ENCODE data around the gene UPF1. TPM values are rescaled to one million over a fixed set of nuclear protein-coding genes. Genes with fewer than 3 reads are reported as not detected.

The UPF1 gene
- total RNA-seq, 1 donor from 2014 or later = 76.5 TPM

DNA sequence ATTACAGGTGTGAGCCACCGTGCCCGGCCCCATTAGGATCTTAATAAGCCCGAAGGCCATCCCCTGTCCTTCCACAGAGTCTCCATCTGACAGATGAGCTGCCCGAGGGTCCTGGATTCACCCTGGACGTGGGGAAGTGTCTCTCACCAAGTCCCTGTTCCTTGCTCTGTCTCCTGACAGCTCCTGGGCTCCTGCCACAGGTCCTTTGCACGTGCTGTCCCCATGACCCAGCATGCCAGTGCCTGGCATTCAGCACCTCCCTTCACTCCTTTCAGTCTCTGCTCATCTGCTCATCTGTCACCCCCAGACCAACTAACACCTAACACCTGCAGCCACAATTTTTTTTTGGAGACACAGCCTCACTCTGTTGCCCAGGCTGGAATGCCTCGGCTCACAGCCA, 49.7 kb downstream of the UPF1 start:
- Mint-ChIP-seq H3K36me3 (peaks cover 18% of the 10 kb centered on the region), H3K9me3 (peaks cover 5% of the 10 kb centered on the region), H3K4me1 (ENCODE audit: unreplicated experiment) (no peaks in the 10 kb centered on the region), H3K4me3 (no peak overlapping the region), H3K27ac (no peak overlapping the region), H3K27me3 (no peaks in the 10 kb centered on the region)
- TF ChIP-seq, protein P1, sequence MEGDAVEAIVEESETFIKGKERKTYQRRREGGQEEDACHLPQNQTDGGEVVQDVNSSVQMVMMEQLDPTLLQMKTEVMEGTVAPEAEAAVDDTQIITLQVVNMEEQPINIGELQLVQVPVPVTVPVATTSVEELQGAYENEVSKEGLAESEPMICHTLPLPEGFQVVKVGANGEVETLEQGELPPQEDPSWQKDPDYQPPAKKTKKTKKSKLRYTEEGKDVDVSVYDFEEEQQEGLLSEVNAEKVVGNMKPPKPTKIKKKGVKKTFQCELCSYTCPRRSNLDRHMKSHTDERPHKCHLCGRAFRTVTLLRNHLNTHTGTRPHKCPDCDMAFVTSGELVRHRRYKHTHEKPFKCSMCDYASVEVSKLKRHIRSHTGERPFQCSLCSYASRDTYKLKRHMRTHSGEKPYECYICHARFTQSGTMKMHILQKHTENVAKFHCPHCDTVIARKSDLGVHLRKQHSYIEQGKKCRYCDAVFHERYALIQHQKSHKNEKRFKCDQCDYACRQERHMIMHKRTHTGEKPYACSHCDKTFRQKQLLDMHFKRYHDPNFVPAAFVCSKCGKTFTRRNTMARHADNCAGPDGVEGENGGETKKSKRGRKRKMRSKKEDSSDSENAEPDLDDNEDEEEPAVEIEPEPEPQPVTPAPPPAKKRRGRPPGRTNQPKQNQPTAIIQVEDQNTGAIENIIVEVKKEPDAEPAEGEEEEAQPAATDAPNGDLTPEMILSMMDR (conservative IDR thresholded peaks at IDR 0.05) = no peak
- DNase-seq (ENCODE audit: extremely low spot score, unreplicated experiment) = no peak

DNA sequence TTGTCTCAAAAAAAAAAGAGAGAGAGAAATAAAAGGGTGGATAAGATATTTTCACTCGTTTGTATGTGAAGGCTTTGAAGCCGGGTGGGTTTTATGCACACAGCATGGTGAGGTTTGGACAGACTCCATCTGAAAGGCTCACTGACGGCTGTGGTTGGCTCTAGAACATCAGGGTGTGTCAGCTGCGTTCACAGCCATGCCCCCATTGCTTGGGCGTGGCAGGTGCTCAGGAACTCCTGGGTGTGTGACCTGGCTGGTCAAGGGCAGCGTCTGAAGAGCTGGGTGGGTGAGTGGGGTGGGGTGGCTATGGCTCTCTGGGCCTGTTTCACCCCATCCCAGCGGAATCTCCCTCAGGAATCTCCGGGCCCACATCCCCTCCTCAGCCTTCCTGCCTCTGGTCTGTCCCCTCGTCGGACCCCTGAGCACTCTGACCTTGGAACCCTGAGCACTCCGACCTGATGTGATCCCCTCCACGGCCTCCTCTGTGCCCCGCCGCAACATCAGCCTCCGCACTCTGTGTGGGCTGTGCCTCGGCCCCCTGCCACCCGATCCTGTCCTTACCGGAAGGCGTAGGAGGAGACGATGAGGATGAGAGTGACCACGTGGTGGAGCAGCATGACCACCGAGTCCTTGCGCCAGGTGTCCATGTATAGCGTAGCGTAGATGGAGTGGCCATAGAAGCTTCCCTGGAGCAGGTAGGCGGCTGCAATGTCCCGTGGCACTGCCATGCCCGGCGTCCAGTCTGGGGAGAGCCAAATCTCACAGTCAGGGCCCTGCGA, 52.0 kb downstream of the UPF1 start:
- no peaks in the 10 kb centered on the region for H3K9me3 Mint-ChIP-seq
- no peak for DNase-seq (ENCODE audit: extremely low spot score, unreplicated experiment)
- H3K36me3 Mint-ChIP-seq = peaks cover 10% of the 10 kb centered on the region
- H3K27me3 Mint-ChIP-seq = no peaks in the 10 kb centered on the region
- no peaks in the 10 kb centered on the region for H3K4me1 Mint-ChIP-seq (ENCODE audit: unreplicated experiment)
- no peak overlapping the region for H3K27ac Mint-ChIP-seq
- TF ChIP-seq, protein P1 (conservative IDR thresholded peaks at IDR 0.05) = no peak
- no peak overlapping the region for H3K4me3 Mint-ChIP-seq

DNA sequence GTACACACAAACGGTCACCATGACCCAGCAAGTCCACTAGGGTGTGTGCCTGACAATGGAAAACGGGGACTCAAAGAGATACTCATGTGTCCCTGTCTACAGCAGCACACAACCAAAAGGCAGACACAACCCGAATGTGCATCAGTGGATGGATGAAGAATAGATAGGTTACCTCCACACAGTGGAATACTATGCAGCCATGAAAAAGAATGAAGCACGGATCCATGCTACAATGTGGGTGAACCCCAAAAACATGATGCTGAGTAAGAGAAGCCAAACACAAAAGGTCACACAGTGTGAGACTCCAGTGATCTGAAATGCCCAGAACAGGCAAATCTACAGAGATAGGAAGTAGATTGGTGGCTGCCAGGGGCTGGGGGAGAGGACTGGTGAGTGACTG, 55.2 kb downstream of the UPF1 start:
- H3K27me3 Mint-ChIP-seq = no peaks in the 10 kb centered on the region
- no peaks in the 10 kb centered on the region for H3K4me1 Mint-ChIP-seq (ENCODE audit: unreplicated experiment)
- H3K36me3 Mint-ChIP-seq = peaks cover 8% of the 10 kb centered on the region
- H3K9me3 Mint-ChIP-seq = no peaks in the 10 kb centered on the region
- TF ChIP-seq, protein P1 (conservative IDR thresholded peaks at IDR 0.05) = no peak
- no peak overlapping the region for H3K27ac Mint-ChIP-seq
- no peak overlapping the region for H3K4me3 Mint-ChIP-seq
- DNase-seq (ENCODE audit: extremely low spot score, unreplicated experiment) = no peak

DNA sequence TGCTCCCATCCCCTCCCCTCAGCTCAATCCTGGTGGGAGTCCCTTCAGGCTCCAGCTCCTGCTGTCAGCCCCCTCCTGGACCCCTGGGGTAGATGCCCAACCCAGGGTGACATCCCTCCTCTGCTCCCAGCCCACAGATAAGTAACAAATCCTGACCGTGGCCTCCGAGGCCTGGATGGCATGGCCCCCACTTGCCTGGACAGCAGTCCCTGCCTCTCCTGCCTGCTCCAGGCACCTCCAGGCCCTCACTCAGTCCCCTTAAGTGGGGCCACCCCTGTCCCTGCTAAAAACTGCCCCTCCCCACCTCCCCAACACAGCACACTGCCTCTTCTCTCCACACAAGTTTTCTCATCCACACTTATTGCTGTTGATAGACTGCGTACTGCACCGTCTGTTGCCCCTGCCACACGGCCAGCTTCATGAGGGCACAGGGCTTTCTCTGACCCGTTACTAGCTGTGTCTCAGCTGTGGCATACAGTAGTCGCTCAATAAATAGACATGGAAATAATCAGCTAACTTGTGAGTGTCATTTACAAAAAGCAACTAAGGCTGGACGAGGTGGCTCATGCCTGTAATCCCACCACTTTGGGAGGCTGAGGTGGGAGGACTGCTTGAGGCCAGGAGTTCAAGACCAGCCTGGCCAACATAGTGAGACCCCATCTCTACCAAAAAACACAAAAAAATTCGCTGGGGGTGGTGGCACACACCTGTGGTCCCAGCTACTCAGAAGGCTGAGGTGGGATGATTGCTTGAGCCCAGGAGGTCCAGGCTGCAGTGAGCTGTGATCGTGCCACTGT, 58.4 kb downstream of the UPF1 start:
- DNase-seq (ENCODE audit: extremely low spot score, unreplicated experiment) = no peak
- H3K4me1 Mint-ChIP-seq (ENCODE audit: unreplicated experiment) = no peaks in the 10 kb centered on the region
- no peaks in the 10 kb centered on the region for H3K9me3 Mint-ChIP-seq
- H3K36me3 Mint-ChIP-seq = peaks cover 8% of the 10 kb centered on the region
- TF ChIP-seq, protein P1 (conservative IDR thresholded peaks at IDR 0.05) = no peak
- no peaks in the 10 kb centered on the region for H3K27me3 Mint-ChIP-seq
- H3K4me3 Mint-ChIP-seq = no peak overlapping the region
- H3K27ac Mint-ChIP-seq = no peak overlapping the region

DNA sequence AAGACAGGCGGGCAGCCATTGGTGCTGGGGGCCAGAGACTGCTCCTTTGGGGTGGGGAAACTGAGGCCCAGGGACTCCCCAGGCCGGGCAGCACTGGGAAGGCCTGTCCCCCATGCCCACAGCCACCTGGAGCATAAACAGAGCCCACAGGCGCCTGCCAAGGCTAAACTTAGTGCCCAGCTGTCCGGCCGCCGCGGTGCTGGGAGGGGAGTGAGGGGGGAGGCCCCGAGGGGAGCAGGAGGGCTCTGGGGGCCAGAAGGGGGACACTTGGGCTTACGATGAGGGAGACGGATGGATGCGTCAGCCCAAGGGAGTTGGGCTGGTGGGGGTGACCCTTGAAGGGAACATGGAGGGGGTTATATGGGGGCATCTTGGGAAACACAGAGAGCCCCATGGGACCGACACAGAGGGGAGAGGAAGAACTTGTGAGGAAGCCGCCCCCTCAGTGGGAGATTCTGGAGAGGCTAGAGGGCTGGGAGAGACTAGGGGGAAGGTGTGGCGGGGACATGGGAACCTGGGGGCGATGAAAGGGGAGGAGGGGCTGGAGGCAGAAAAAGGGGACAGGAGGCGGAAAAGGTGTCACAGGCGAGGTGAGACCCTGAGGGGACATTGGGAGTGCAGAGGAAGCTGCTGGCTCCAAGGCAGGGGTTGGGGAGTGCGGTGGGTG, 62.0 kb downstream of the UPF1 start:
- Mint-ChIP-seq H3K9me3 (no peaks in the 10 kb centered on the region), H3K27ac (no peak overlapping the region), H3K4me1 (ENCODE audit: unreplicated experiment) (peaks cover 5% of the 10 kb centered on the region), H3K27me3 (peaks cover 6% of the 10 kb centered on the region), H3K4me3 (peak overlapping the region; percentile 36), H3K36me3 (peaks cover 4% of the 10 kb centered on the region)
- DNase-seq (ENCODE audit: extremely low spot score, unreplicated experiment) = no peak
- TF ChIP-seq, protein P1 (conservative IDR thresholded peaks at IDR 0.05) = no peak

Data from type B pancreatic cell (in vitro differentiated cells).